Measurements from ENCODE around the gene XIRP1.
A peak's percentile ranks its signal among the peaks of the same experiment; 100 is the strongest.

Gene XIRP1

DNA sequence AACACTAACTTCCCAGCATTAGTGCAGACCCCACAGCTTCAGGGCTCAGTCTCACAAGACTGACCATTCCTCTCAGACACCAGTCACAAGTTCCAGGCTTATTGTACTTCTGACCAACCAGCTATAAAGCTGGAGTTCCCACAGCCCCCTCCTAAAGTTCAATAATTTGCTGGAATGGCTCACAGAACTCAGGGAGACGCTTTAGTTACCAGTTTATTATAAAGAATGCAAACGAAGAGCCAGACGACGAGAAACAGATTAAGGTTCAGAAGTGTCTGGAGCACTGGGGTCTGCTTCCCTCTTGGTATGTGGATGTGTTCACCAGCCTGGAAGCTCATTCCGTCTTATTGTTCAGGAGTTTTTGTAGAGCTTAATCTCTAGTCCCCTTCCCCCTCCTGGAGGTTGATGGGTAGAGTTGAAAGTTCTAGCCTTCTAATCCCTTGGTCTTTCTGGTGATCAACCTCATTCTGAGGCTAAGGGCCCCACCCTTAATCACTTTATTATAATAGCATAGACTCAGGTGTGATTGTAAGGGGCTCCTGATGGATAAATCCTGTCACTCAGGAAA lies 34.2 kb downstream of the XIRP1 start:
- DNase-seq, result no peak

GRCh38 chr3:39157359-39157758 lies 35.0 kb downstream of the XIRP1 start:
- no peak for DNase-seq

DNA sequence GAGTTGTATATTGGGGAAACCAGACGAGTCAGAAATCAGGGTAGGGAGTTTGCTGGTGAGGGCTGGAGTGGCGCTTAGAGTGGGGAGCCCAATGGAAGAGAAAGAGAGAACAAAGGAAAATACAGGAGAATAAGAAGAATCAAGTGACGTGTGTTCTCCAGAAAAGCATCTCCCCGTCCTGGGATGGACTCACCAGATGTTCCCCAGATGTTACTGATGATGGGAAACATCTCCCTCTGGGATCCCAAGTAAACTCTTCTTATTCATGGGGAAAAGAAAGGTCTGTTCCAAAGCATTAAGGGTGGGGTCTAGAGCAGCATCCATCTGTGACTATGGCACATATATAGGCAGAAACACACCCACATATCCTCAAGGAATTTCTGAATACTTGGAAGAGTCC lies 36.0 kb downstream of the XIRP1 start:
- peak; percentile 33 for DNase-seq

DNA sequence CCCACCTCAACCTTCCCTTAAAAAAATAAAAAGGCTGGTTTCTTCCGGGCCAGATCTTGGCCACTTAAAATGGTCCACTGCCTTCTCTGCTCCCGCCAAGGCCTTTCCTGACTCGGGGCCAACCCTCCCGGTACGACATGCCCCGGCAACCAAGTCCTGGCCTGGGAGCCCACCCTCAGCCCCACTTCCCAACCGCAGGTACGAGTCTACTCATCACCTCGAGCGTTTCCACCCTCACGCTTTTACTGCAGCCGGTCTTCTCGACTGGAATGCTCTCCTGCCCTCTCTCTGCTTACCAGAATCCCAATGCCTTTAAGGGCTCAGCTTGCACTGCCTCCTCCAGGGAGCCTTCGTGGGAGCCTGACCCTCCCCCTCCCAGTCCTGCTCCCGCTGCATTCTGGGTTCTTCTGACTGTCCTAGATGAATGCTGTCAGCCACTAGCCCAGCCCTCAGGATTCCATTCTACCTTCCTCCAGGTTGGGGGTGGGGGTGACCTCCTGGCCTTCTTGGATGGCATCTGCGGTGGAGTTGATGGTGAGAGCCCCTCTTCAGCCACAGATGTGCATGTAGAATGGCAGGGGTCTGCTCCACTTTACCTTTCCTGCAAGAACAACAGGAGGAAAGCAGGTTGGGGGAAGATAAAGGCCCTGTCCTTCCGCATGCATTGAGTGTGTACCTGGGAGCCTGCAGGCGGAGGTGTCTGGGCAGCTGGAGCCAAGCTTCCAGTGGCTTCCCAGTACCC lies 37.9 kb downstream of the XIRP1 start:
- DNase-seq, result peak; percentile 43

GRCh38 chr3:39153977-39154279 lies 38.5 kb downstream of the XIRP1 start:
- no peak for DNase-seq

- DNase-seq, result peak; percentile 100
These were observed 41.4 kb downstream of the XIRP1 start for GRCh38 chr3:39150803-39151631.

DNA sequence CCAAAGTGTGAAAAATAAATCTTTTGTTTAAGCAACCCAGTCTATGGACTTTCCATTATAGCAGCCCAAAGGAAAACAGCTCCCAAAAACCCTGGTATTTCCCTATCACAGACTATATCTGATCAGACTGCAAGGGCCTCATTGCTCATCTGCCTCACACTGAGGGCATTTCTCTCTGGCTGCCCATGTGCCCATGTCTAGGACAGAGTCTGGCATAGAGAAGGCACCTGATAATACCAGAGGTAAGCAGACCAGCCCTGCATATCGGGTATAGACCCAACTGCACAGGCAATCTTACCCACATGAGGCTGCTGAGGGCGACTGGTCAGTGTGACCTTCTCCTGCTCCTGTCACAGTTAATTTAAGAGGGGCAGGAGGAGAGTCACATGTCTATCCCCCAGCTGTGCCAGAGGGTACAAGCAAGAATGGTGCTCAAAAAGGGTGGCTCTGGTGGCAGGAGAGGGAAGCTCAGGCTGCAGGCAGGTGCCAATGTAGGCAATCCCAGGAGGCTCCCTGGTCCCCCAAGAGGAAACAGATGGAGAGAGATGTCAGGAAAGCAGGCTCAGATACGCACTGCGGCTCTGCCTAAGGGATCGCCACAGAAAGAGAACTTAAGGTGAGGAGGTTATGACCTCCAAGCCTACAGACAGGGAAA lies 42.1 kb downstream of the XIRP1 start:
- no peak for DNase-seq

- DNase-seq, result no peak
These were observed 42.8 kb downstream of the XIRP1 start for GRCh38 chr3:39149498-39150147.

- no peak for DNase-seq
These were observed 43.3 kb downstream of the XIRP1 start for GRCh38 chr3:39149059-39149455.

GRCh38 chr3:39148435-39149058 lies 43.8 kb downstream of the XIRP1 start:
- DNase-seq, result peak; percentile 39

DNA sequence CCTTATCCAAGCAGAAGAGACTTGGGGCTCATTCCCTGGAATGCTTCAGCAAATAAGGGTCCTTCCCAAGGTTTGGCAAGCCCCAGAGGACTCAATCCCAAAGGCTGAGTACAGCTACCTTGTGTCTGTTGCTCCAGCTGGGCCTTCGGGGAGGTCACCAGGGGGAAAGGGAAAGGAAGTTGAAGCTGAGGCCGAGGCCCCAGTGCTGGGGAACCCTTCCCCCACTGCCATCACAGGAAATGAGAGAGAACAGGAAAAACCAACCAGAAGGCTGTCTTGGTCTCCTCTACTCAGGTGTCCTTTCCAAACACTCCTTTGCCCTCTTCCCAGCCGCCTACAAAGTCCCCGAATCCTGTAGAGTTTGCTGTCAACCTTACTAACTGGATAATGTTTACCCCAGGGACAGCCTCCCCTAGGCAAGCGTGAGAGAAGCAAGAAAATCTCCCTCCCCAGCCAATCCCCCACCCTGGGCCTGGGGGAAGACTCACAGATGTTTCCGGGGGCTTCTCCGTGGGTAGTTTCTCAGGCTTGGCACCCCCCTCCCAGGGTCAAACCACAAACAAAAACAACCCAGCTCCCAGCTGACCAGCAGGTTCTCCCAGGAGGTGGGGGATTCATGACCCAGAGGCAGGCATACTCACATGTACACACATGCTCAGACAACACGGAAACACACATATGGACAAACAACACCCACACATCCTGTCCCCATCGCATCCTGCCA lies 44.5 kb downstream of the XIRP1 start:
- peak; percentile 74 for DNase-seq

- peak; percentile 99 for DNase-seq
These were observed 45.5 kb downstream of the XIRP1 start for GRCh38 chr3:39146611-39147591.

GRCh38 chr3:39146083-39146501 lies 46.3 kb downstream of the XIRP1 start:
- DNase-seq, result no peak

GRCh38 chr3:39144748-39145380 lies 47.5 kb downstream of the XIRP1 start:
- no peak for DNase-seq

DNA sequence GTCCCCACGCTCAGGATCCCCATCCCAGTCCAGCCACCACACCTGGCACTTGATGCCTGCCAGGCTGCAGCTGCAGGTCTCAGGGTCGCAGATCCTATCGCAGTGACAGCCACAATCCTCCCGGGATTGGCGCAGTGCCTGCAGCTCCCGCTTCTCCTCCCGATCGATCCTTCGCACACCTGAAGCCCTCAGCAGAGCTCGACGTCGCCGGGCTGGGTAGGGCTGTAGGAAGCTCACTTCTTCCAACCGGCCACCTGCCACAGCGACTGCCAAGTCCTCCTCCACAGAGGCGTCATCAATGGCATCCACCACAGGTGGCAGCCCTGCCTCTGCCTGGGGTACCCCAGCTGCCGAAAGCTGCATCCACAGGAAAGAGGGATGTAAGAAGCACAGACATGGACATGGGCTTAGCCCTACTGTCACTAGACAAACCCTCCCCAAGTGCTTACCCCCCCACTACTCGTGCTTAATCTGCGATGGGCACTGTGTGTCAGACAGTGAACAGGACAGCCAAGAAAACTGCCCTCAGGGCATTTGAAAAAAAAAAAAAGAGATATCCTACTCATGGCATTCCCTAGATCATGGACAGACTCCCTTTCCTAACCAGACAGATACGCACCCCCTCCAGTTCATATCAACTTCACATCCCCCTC lies 48.2 kb downstream of the XIRP1 start:
- no peak for DNase-seq

DNA sequence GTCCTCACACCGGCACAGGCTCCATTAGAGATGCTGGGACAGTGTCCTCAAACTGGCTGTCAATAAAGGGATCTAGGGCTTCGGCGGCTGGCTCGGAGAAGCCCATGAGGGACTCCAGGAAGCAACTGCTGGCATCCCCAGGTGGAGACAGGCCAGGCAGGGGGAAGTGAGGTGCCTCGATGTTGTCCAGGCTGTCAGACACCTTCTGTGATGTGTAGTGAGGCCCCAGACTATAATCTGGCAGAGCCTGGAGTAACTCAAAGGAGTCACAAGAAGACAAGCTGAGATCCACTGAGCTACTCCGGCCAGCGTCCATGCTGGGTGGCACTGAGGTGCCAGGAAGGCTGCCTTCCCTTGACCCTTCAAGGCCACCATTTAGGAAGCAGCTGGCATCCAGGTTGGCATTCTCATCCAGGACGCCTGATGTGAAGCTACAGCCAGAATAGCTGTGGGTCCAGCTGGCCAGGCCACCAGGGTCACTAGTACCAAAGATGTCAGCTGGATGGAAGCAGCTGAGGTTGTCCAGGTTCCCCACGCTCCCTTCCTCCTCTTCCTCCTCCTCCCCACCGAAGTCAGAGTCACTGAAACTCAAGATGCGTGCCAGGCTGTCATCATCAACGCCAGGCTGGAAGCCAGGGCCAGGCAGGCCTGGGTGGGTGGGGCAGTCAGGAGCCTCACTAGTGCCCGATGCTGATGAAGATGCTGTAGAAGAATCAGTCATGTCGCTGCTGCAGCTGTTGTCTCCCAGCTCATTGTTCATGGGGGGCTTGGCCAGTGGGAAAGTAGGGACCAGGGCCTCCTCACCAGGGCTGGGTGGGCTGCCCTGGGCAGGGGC lies 49.1 kb downstream of the XIRP1 start:
- no peak for DNase-seq

GRCh38 chr3:39142067-39142466 lies 50.3 kb downstream of the XIRP1 start:
- DNase-seq, result no peak

DNA sequence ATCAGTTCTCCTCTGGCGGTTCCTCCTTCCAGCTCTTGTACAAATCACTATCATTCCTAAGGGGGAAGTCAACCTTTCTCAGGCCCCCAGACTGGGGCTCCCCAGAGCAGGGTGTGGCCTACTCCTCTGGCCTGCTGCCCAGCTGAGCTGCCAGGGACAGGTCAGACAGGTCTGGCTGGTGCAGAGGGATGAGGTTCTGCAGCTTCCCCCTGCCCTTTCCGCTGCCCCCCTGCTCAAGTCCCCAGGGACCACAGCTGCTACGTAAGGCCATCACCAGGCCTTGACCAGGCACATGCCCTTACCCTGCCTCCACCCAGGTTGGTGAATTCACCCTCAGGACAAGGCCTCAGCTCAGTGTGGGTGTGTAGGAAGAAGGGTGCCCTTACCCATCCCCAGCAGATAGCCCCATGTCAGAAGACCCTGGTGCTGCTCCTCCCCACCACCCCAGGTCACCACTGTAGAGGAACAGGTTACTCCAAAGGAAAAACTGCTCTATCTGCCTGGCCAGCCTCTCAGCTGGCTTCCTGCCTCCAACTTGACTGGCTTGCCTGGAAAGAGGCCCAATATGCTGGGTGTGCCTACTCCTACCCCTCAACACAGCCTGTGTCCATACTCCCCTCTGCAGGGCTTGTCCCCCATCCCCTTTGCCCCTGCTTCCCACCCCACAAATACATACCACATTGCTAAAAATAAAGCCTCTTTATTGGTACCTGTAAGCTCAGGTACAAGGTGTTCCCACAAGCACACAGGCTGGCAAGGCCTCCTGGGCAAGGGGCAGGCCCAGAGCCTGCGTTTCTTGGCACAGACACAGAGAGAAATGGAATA lies 51.0 kb downstream of the XIRP1 start:
- peak; percentile 50 for DNase-seq
